ENCODE measurements around the gene GGCX.
"Not testable (repeated sequence)": the region's sequence is repeated elsewhere in the genome, so short reads cannot be mapped to it uniquely, and the experiment has no call there.

Gene GGCX

GRCh38 chr2:85593023-85593422 is 31.7 kb upstream of the GGCX start:
- H3K4me3 ChIP-seq (ENCODE audit: low read depth, low read length), result no peak overlapping the region
- no peak for TF ChIP-seq CTCF (IDR thresholded peaks at IDR 0.05; ENCODE audit: control insufficient read depth, extremely low read depth, insufficient read depth)
- no peak for DNase-seq (ENCODE audit: low read depth)

GRCh38 chr2:85592299-85592698 is 31.0 kb upstream of the GGCX start:
- DNase-seq (ENCODE audit: low read depth); H3K4me3 ChIP-seq (ENCODE audit: low read depth, low read length): not testable (repeated sequence)

GRCh38 chr2:85591563-85591962 is 30.3 kb upstream of the GGCX start:
- DNase-seq (ENCODE audit: low read depth), result no peak
- no peak overlapping the region for H3K4me3 ChIP-seq (ENCODE audit: low read depth, low read length)
- TF ChIP-seq CTCF (IDR thresholded peaks at IDR 0.05; ENCODE audit: control insufficient read depth, extremely low read depth, insufficient read depth), result no peak

- no peak overlapping the region for H3K4me3 ChIP-seq (ENCODE audit: low read depth, low read length)
- no peak for DNase-seq (ENCODE audit: low read depth)
- TF ChIP-seq CTCF (IDR thresholded peaks at IDR 0.05; ENCODE audit: control insufficient read depth, extremely low read depth, insufficient read depth), result no peak
Observed at GRCh38 chr2:85590950-85591349, 29.7 kb upstream of the GGCX start.

- TF ChIP-seq CTCF (IDR thresholded peaks at IDR 0.05; ENCODE audit: control insufficient read depth, extremely low read depth, insufficient read depth), result no peak
- no peak overlapping the region for H3K4me3 ChIP-seq (ENCODE audit: low read depth, low read length)
- DNase-seq (ENCODE audit: low read depth), result no peak
Observed at GRCh38 chr2:85589982-85590791, 28.9 kb upstream of the GGCX start.

- DNase-seq (ENCODE audit: low read depth), result no peak
- no peak overlapping the region for H3K4me3 ChIP-seq (ENCODE audit: low read depth, low read length)
- no peak for TF ChIP-seq CTCF (IDR thresholded peaks at IDR 0.05; ENCODE audit: control insufficient read depth, extremely low read depth, insufficient read depth)
Observed at GRCh38 chr2:85589181-85589580, 27.9 kb upstream of the GGCX start.

GRCh38 chr2:85588645-85589044 is 27.4 kb upstream of the GGCX start:
- H3K4me3 ChIP-seq (ENCODE audit: low read depth, low read length), result no peak overlapping the region
- TF ChIP-seq CTCF (IDR thresholded peaks at IDR 0.05; ENCODE audit: control insufficient read depth, extremely low read depth, insufficient read depth), result no peak
- DNase-seq (ENCODE audit: low read depth), result no peak

All from LNCaP clone FGC (cell line).